ENCODE results near the gene MATN1.
"Not testable (repeated sequence)": the region's sequence is repeated elsewhere in the genome, so short reads cannot be mapped to it uniquely, and the experiment has no call there.

MATN1 gene

GRCh38 chr1:30696831-30697230 is 26.6 kb downstream of the MATN1 start:
- no peak for DNase-seq (ENCODE audit: low spot score)

DNA sequence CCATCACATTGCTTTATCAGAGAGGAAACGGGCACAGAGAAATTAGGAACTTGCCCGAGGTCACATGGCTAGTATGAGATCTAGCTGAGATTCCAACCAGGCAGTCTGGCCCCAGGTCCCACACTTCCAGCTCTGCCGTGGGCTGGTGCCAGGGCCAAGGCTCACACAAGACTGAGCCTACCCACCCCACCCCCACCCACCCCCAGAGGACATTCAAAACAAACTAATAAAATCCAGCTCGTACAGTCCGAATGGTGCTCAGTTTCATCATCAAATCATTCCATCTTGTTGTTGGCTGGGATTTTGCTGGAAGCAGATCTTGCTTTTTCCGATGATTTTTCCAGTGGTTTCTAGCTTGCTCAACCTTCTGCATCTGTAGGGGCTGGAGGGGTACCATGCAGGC is 27.9 kb downstream of the MATN1 start:
- DNase-seq (ENCODE audit: low spot score) = no peak

GRCh38 chr1:30694280-30695175 is 28.9 kb downstream of the MATN1 start:
- no peak for DNase-seq (ENCODE audit: low spot score)

GRCh38 chr1:30693822-30694221 is 29.6 kb downstream of the MATN1 start:
- DNase-seq (ENCODE audit: low spot score) = no peak

DNA sequence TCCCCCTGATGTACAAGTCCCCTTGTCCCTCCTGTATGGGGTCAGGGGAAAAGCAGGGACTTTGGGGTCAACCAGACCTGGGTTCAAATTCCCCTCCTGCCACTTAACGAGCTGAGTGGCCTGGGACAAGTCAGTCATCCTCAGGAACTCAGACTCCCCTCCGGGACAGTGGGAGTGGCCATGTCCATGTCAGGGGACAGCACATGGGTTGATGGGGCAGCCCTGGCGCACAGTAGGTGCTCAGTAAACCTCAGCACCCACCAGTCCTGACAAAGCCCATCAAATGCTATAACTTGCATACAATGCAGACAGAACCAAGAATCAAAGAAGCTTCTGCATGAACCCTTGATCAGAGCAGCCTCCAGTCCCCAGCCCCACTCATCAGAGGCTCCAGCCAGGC is 30.0 kb downstream of the MATN1 start:
- no peak for DNase-seq (ENCODE audit: low spot score)

DNA sequence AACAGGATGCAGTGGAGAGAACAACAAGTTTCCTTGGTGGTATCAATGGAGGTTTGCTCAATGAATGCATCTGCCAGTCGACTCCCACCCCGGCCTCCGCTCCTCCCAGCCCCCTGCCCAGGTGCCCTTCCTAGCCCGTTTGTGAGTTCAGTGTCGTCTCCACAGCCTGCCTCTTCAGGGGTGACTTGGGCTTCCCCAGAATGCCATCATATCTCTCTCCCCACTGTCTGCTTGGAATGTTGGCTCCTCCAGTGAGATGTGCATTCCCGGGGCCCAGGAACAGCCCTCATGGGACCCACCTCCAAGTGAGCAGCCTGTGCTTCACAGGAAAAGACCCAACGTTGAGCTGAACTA is 30.5 kb downstream of the MATN1 start:
- no peak for DNase-seq (ENCODE audit: low spot score)

DNA sequence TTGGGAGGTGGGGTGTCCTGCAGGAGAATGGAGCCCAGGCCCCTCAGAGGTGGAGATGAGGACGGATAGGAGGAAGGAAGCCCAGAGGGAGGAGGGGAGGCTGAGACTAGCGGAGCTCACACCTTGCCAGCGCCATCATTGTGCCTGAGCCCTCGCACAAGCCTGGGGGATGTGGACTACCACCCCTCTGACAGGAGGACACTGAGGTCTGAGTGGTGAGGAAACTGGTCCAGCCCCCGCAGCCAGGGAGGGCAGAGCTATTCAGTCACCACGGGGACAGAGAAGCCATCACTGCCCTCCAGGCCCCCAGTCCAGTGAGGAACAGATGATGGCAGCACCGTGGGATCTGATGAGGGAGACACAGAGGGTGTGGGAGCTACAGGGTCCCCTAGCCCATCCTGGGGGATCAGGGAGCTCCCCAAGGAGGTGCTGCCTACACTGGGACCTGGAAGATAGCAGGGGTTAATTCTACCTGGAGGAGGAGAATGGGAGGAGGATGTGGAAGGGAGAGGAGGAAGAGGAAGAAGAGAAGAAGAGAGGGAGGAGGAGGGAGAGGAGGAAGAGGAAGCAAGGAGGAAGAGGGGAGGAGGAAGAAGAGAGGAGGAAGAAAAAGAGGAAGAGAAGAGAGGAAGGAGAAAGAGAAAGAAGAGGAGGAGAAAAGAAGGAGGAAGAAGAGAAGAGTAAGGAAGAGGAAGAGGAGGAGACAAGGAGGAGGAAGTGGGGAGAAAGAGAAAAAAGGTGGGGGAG is 31.0 kb downstream of the MATN1 start:
- DNase-seq (ENCODE audit: low spot score) = no peak

- DNase-seq (ENCODE audit: low spot score) = peak; percentile 18
These were observed 31.9 kb downstream of the MATN1 start for GRCh38 chr1:30691480-30691879.

DNA sequence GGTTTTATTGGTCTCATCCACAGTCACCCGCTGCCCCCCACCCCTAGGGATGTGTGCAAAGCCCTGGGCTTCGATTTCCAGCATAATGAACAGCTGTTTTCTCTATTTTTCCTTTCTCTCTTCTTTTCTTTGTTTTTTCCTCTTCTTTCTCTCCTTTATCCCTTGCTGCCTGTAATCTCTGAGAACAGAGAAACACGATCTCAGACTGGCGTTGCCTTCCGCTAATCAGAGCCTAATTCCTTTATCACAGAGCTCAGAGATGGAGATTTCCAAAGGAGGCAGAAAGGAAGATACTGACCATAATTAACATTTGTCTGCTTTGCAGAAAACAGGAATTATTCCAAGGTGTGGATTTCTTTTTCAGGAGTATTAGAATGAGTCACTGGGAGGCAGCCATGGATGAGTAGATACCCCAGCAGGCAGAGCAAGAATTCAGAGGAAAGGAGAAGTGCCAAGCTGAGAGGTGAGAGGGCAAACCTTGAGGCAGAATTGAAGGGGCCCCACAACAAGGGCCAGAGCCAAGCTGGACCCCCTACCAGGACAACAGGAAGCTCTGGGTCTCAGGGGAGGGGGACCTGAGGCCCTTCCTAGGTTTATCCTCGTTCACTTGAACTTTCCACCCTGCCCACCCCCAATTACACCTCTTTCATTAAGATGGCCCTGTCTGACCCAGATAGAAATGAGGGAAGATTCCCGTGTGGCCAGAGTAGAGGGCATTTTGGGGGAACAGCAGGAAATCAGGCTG is 33.3 kb downstream of the MATN1 start:
- DNase-seq (ENCODE audit: low spot score) = no peak

GRCh38 chr1:30688920-30689794 is 34.2 kb downstream of the MATN1 start:
- DNase-seq (ENCODE audit: low spot score) = no peak

DNA sequence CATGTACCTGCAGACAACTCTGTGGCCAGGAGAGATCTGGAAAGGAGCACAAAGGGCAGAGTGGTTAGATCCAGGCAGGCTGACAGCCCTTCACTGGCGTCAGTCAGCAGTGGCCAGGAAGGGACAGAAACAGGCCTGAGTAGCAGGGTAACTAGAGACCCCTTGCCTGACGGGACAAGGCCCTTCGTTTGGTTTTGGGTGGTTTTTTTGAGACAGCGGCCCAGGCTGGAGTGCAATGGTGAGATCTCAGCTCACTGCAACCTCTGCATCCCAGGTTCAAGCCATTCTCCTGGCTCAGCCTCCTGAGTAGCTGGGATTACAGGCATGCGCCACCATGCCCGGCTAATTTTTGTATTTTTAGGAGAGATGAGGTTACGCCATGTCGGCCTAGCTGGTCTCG is 34.9 kb downstream of the MATN1 start:
- not testable (repeated sequence) for DNase-seq (ENCODE audit: low spot score)

DNA sequence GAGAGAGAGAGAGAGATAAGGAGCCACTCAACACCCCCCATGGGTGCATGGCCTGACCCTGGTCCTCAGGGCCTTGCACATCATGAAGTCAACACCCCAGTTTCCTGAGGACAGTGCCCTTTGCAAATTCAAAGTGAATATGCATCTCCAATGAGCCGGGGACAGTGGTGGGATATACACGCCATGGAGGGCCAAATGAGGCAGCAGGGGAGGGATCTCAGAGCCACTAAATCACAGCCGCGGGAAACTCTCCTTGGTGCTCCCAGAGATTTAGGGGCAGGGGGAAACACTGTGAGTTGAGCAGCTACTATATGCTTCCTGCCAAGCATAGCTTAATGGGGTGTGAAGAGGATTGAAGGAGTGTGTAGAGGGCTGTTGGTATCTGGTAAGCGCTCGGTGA is 35.5 kb downstream of the MATN1 start:
- DNase-seq (ENCODE audit: low spot score) = no peak

DNA sequence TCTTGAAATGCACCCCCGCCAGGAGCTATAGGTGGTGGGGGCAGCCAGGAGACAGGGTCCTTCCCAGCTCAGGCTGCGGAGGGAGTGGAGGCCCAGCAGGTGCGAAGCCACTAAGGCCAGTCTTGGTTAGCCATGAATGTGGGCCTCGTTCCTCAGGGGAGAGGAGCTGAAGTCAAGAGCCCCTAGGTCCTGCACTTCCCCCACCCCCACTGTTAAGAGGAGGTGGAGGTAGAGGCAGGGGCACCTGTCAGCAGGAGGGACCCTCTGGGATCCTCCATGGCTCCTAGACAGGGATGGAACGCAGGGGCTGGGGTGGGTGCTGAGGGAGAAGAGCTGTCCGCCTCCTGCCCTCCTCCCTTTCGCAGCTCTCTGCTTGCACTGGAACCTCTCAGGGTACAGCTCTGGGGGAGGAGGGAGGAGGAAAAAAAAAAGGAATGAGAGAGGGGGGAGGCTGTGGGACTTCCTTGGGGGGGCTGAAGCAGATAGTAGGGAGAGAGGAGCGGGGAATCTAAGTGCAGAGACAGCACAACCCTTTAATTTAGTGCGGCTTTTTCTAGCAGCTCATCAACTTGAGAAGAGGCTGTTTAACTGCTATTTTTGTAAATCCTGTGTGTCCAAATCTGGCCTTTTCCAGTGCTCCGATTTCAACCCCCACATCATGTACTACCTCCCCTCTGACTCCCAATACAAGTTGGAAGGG is 37.0 kb downstream of the MATN1 start:
- DNase-seq (ENCODE audit: low spot score) = no peak

DNA sequence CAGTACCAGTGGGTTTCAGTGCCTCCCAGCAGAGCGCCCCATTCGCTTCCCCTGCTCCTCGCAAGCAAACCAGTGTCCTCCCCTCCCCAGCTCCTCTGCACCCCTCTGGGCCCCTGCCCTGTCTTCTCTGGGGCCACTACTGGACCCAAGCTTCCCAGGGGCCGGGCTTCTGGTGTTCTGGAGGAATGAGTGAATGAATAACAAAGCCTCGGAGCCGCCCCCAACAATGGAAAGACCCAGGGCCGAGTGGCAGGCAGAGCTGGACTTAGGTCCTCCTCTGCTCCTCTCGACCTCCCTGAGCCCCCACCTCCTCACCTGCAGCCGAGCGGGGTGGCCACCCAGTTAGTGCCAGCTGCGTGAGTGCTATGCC is 37.6 kb downstream of the MATN1 start:
- no peak for DNase-seq (ENCODE audit: low spot score)

DNA sequence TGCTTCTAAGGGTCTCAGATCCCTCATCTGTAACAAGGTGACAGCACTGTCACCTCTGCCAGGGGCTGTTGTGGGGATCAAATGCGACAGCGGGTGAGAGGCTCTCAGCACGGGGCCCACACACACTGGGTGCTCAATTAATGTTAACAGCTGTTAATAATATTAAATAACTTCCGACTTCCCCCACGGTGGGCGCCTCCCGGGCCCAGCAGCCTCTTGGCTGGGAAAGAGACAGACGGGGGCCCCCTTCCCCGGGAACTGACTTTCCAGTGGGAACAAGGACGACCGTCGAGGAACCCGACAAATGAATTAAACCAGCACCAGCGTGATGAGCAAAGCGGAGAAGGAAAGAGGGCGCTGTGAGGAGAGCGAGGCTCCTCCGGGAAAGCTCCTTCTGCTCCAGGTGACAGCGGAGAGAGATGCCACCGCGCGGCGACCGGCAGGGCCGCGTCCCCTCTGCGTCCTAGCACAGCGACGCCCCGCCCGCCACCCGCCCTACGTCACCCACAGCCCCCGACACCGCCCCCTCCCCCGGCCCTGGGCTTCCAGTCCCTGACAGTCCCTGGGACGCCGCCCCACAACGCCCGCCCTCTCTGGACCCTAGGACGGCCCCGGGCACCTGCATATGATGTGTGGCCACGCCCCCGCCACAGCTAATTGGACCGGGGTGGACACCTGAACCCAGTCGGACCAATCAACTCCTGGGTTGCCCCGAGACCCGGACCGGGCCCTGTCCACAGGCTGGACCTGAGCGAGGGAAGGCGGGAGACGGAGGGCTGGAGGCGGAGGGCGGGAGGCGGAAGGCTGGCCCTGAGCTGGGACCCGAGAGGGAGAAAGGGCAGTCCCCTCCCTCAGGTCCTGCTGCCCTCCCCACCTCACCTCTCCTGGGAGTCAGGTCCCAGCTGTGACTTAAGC is 38.2 kb downstream of the MATN1 start:
- DNase-seq (ENCODE audit: low spot score) = no peak

GRCh38 chr1:30684259-30684658 is 39.1 kb downstream of the MATN1 start:
- no peak for DNase-seq (ENCODE audit: low spot score)

- no peak for DNase-seq (ENCODE audit: low spot score)
These were observed 39.7 kb downstream of the MATN1 start for GRCh38 chr1:30683699-30684098.

DNA sequence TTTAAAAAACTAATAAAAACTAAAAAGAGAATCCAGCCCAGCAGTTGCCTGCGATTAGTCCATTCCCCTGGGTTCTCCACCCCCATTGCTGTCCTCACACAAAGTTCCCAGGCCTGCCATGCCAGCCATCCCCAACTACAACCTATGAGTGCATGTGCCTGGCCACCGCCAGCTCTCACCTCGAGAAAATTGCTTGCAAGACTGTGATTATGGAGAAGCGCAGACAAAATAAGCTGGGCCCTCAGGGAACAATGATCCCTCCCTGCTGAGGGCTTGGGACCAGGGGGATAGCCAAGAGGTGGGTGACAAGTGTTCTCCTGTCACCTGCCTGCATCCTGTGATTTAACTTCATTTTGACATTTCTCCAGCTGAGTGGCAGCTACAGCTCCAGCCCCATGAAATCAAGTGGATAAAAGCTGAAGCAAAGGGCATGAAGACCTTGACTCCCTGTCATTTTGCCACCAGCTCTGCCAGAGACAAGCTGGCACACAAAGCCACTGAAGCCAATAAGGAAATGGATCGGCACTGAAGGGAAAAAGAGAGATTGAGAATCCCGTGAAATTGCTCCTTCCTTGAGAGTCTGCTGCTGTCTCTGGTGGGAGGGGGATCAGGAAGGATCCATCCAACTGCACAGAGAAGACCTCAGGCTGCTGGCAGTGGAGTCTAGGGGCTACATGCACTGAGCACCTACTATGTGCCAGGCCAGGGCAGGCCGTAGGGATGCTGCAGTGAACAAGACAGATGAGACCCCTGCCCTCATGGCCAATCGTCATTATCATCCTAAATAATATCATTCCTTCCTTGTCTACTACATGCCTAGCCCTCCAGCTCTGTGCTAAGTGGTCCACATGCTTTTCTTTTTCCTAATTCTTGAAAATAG is 40.7 kb downstream of the MATN1 start:
- DNase-seq (ENCODE audit: low spot score) = no peak

DNA sequence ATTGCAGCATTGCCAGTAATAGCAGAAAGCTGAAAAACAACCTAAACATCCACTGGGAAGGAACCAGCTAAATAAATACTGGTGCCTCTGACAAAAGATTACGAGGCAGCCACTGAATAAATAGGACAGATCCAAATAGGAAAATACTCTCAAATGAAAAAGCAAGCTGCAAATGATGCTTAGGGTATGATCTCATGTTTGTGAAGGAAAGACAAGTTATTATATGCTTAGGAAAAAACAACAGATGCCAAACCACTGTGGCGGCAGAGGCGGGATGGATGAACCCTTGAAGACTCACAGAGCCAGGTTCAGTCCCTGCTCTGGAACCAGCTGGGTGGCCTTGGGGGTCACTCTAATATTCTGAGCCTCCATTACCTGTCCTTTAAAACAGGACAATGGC is 41.6 kb downstream of the MATN1 start:
- no peak for DNase-seq (ENCODE audit: low spot score)

Measured in left forelimb (tissue), 1 donor.